ENCODE data around the gene OPA1. TPM values are rescaled to one million over a fixed set of nuclear protein-coding genes. Genes with fewer than 3 reads are reported as not detected.

OPA1 gene
- total RNA-seq, 1 experiment from 2014 or later, result 84.4 TPM

DNA sequence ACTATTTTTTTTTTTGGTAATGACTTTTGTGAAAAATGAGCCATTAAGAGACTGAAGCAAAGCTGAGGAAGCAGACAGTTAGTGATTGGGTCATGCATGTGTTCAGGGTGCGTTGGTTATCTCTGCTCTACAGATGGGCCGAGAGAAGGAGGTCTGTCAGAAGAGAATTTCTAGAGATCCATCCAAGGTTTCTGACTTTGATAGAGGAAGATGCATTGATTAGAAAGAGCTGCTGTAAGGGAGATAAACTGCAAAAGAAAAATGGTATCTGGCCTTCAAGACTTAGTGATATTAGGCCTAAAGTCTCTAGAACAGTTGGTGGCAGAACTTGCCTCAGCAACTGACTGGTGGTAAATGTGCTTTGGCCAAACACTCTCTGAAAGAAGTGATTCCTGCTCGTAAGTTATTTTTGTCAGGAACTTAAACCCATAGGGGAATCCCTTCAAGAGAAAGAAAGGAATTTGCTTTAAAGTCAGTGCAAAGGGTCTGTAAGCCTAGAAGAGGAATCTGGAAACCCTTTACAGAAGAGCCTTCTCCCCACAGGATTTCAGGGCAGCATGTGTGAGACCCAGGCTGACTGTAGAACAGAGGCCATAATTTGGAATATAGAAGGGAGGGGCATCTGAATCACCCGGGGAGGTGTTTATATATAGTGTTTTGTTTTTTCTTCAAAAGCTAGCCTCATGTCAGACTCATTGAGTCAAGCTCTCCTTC, 67.8 kb downstream of the OPA1 start:
- DNase-seq (ENCODE audit: low spot score), result no peak
- no peaks in the 10 kb centered on the region for H3K27me3 ChIP-seq (replicated peaks; ENCODE audit: insufficient read depth, low read depth, low read length, poor library complexity)
- ChIA-PET POLR2A (ENCODE audit: low non-redundant PET) (no interaction called here), CTCF (no interaction called here)
- H3K36me3 ChIP-seq (ENCODE audit: insufficient read depth, low read length, poor library complexity, severe bottlenecking), result peaks cover 43% of the 10 kb centered on the region
- no TSS peak for BruUV-seq (replicated peaks)
- H3K9me3 ChIP-seq (ENCODE audit: low read depth, low read length, poor library complexity, severe bottlenecking), result no peaks in the 10 kb centered on the region
- H3K27ac ChIP-seq (ENCODE audit: low read depth, low read length, poor library complexity, severe bottlenecking), result no peak overlapping the region
- intact Hi-C loops (cut with micrococcal nuclease; ENCODE audit: unreplicated experiment), result no loop called here
- TF ChIP-seq, protein P1, sequence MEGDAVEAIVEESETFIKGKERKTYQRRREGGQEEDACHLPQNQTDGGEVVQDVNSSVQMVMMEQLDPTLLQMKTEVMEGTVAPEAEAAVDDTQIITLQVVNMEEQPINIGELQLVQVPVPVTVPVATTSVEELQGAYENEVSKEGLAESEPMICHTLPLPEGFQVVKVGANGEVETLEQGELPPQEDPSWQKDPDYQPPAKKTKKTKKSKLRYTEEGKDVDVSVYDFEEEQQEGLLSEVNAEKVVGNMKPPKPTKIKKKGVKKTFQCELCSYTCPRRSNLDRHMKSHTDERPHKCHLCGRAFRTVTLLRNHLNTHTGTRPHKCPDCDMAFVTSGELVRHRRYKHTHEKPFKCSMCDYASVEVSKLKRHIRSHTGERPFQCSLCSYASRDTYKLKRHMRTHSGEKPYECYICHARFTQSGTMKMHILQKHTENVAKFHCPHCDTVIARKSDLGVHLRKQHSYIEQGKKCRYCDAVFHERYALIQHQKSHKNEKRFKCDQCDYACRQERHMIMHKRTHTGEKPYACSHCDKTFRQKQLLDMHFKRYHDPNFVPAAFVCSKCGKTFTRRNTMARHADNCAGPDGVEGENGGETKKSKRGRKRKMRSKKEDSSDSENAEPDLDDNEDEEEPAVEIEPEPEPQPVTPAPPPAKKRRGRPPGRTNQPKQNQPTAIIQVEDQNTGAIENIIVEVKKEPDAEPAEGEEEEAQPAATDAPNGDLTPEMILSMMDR (conservative IDR thresholded peaks at IDR 0.05; ENCODE audit: low read depth, low read length), result no peak
- TF ChIP-seq EZH2 (IDR thresholded peaks at IDR 0.05; ENCODE audit: borderline replicate concordance, low read depth, low read length, poor library complexity, severe bottlenecking), result no peak
- peaks cover 22% of the 10 kb centered on the region for H3K4me1 ChIP-seq (ENCODE audit: insufficient read depth, low read length, poor library complexity, severe bottlenecking)
- no peak overlapping the region for H3K4me3 ChIP-seq (ENCODE audit: low read depth, low read length, poor library complexity, severe bottlenecking)

DNA sequence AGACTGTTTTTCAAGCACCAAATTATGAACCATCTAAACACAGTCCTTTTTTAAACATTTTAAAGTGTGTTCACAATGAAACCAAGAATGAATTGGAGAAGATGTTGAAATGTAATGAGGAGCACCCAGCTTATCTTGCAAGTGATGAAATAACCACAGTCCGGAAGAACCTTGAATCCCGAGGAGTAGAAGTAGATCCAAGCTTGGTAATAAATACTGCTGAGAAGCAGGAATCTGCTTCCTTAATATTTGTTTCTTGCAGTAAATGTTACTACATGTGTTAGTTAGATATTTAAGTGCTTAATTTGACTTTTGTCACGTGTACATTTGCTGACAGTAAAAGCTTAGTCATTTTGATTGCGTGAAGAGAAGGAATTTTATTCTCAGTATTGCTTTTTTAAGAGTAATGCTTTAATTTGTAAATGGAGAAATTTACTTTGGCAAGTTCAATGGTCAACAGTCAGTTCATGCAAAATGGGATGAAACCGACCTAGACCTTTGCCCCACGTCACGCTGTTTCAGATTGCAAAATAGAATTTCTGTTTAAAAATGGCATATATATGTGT, 69.8 kb downstream of the OPA1 start:
- Histone ChIP-seq H3K4me1 (ENCODE audit: insufficient read depth, low read length, poor library complexity, severe bottlenecking) (peaks cover 22% of the 10 kb centered on the region), H3K27ac (ENCODE audit: low read depth, low read length, poor library complexity, severe bottlenecking) (peak overlapping the region; percentile 39), H3K27me3 (replicated peaks; ENCODE audit: insufficient read depth, low read depth, low read length, poor library complexity) (no peaks in the 10 kb centered on the region), H3K36me3 (ENCODE audit: insufficient read depth, low read length, poor library complexity, severe bottlenecking) (peaks cover 46% of the 10 kb centered on the region), H3K9me3 (ENCODE audit: low read depth, low read length, poor library complexity, severe bottlenecking) (no peaks in the 10 kb centered on the region), H3K4me3 (ENCODE audit: low read depth, low read length, poor library complexity, severe bottlenecking) (no peak overlapping the region)
- POLR2A ChIA-PET (ENCODE audit: low non-redundant PET), result no interaction called here
- BruUV-seq (replicated peaks), result no TSS peak
- CTCF ChIA-PET, result interaction anchor here (0.6 to 1.0 kb wide), 2 partner anchors 87 to 653 kb away, joined by 3 read pairs; no protein-coding TSS in a partner anchor
- intact Hi-C loops (cut with micrococcal nuclease; ENCODE audit: unreplicated experiment), result no loop called here
- TF ChIP-seq EZH2 (IDR thresholded peaks at IDR 0.05; ENCODE audit: borderline replicate concordance, low read depth, low read length, poor library complexity, severe bottlenecking), result no peak
- TF ChIP-seq, protein P1 (conservative IDR thresholded peaks at IDR 0.05; ENCODE audit: low read depth, low read length), result no peak
- peak; percentile 24 for DNase-seq (ENCODE audit: low spot score)

DNA sequence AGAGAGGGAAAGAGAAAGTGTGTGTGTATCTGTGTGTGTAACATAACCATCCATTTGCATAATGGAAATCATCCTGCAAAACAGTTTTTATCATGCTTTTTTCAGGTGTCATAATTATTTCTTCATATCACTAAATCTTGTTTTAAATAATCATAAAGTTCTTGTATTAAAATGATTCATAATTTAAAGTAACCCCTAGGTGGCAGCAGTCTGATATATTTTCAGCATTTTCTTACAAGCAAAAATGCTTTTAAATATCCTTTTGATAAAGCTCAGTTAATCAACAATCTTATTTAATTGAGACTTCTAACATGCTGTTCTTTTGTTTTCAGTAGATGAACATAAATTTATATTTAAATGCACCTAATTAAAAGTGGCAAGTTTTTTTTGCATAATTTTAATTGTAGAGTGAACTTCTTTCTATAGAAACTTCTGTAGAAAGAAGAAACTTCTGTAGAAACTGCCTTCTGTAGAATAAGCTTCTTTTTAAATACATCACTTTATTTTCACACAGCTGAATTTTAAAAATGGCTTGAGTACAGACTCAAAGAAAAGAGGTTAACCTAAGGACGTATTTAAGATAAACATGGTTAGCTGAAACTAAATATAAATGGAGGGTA, 72.5 kb downstream of the OPA1 start:
- peak; percentile 60 for DNase-seq (ENCODE audit: low spot score)
- no TSS peak for BruUV-seq (replicated peaks)

More for the DNA sequence above, 72.5 kb downstream of the OPA1 start:
- CTCF ChIA-PET, result interaction anchor here (0.6 to 1.9 kb wide), 5 partner anchors 22 to 679 kb away, joined by 3 to 17 read pairs (median 3); no protein-coding TSS in a partner anchor
- Histone ChIP-seq H3K4me1 (ENCODE audit: insufficient read depth, low read length, poor library complexity, severe bottlenecking) (peaks cover 37% of the 10 kb centered on the region), H3K4me3 (ENCODE audit: low read depth, low read length, poor library complexity, severe bottlenecking) (no peak overlapping the region), H3K27me3 (replicated peaks; ENCODE audit: insufficient read depth, low read depth, low read length, poor library complexity) (no peaks in the 10 kb centered on the region), H3K27ac (ENCODE audit: low read depth, low read length, poor library complexity, severe bottlenecking) (peak overlapping the region; percentile 44), H3K36me3 (ENCODE audit: insufficient read depth, low read length, poor library complexity, severe bottlenecking) (peaks cover 36% of the 10 kb centered on the region), H3K9me3 (ENCODE audit: low read depth, low read length, poor library complexity, severe bottlenecking) (no peaks in the 10 kb centered on the region)
- POLR2A ChIA-PET (ENCODE audit: low non-redundant PET), result interaction anchor here (1.1 kb wide), 1 partner anchor 650 kb away, joined by 5 read pairs; no protein-coding TSS in a partner anchor
- TF ChIP-seq EZH2 (IDR thresholded peaks at IDR 0.05; ENCODE audit: borderline replicate concordance, low read depth, low read length, poor library complexity, severe bottlenecking), result no peak
- TF ChIP-seq, protein P1 (conservative IDR thresholded peaks at IDR 0.05; ENCODE audit: low read depth, low read length), result peak; percentile 60
- intact Hi-C loops (cut with micrococcal nuclease; ENCODE audit: unreplicated experiment), result loop anchor here (2.0 to 5.0 kb wide), 4 partner anchors 117 to 652 kb away; partner anchors contain the start of gene HES1

Measured in A673 (cell line).